DOHH2 (cell line): ENCODE measurements around the gene FAIM2.

Experiments used
- EZH2phosphoT487 ChIP-seq: fragments of 200-600 bp; sonication (generic); IDR thresholded peaks from 2 replicates; pipeline ENCODE4 v1.6.1; 2017; ENCODE audit warnings: borderline replicate concordance, mild to moderate bottlenecking, antibody characterized with exemption, low read length, moderate library complexity, mixed read lengths
- TF ChIP-seq, protein P1 (sequence below): fragments of 200-600 bp; sonication (generic); IDR thresholded peaks from one replicate; pipeline ENCODE4 v1.5.1; 2014; ENCODE audit warnings: antibody characterized with exemption, mild to moderate bottlenecking, low read depth, low read length; ENCODE audit not compliant: poor library complexity, severe bottlenecking

- TF ChIP-seq, protein P1, sequence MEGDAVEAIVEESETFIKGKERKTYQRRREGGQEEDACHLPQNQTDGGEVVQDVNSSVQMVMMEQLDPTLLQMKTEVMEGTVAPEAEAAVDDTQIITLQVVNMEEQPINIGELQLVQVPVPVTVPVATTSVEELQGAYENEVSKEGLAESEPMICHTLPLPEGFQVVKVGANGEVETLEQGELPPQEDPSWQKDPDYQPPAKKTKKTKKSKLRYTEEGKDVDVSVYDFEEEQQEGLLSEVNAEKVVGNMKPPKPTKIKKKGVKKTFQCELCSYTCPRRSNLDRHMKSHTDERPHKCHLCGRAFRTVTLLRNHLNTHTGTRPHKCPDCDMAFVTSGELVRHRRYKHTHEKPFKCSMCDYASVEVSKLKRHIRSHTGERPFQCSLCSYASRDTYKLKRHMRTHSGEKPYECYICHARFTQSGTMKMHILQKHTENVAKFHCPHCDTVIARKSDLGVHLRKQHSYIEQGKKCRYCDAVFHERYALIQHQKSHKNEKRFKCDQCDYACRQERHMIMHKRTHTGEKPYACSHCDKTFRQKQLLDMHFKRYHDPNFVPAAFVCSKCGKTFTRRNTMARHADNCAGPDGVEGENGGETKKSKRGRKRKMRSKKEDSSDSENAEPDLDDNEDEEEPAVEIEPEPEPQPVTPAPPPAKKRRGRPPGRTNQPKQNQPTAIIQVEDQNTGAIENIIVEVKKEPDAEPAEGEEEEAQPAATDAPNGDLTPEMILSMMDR: no peak
- TF ChIP-seq EZH2phosphoT487: no peak
These were observed 33.0 kb downstream of the FAIM2 start for GRCh38 chr12:49870501-49871262.
